KMS-11 (cell line): Measurements from ENCODE around the gene ANK3.
"Not testable (repeated sequence)": the region's sequence is repeated elsewhere in the genome, so short reads cannot be mapped to it uniquely, and the experiment has no call there.

ENCODE experiments used
- H2AFZ ChIP-seq: fragments of 200-600 bp; sonication (generic); 2 replicates; pipeline ENCODE4 v1.6.1; 2016; ENCODE audit warnings: antibody characterized with exemption, mixed run types, low read depth
- H3K27ac ChIP-seq: fragments of 200-600 bp; sonication (generic); 2 replicates; pipeline ENCODE4 v1.6.1; 2016; ENCODE audit warnings: mild to moderate bottlenecking, mixed run types
- H3K27me3 ChIP-seq: fragments of 200-600 bp; sonication (generic); 2 replicates; pipeline ENCODE4 v1.6.1; 2017; ENCODE audit warnings: mild to moderate bottlenecking, low read depth, mixed run types, moderate library complexity; ENCODE audit not compliant: insufficient read depth
- H3K36me3 ChIP-seq: fragments of 200-600 bp; sonication (generic); 2 replicates; pipeline ENCODE4 v1.6.1; 2017; ENCODE audit warnings: mild to moderate bottlenecking, mixed run types; ENCODE audit not compliant: insufficient read depth
- H3K4me1 ChIP-seq: fragments of 200-600 bp; sonication (generic); 2 replicates; pipeline ENCODE4 v1.6.1; 2016; ENCODE audit warnings: mild to moderate bottlenecking, low read depth, mixed run types; ENCODE audit not compliant: poor library complexity, severe bottlenecking
- H3K4me2 ChIP-seq: fragments of 200-600 bp; sonication (generic); 2 replicates; pipeline ENCODE4 v1.7.0; 2016; ENCODE audit warnings: mild to moderate bottlenecking, mixed run types
- H3K4me3 ChIP-seq: fragments of 200-600 bp; sonication (generic); IDR thresholded peaks from 2 replicates; pipeline ENCODE4 v1.6.1; 2017; ENCODE audit warnings: low read depth, low read length, mixed read lengths; ENCODE audit not compliant: insufficient read depth
- H3K79me2 ChIP-seq: fragments of 200-600 bp; sonication (generic); 2 replicates; pipeline ENCODE4 v1.6.1; 2016; ENCODE audit warnings: low read depth, mixed run types; ENCODE audit not compliant: insufficient read depth
- H3K9ac ChIP-seq: fragments of 200-600 bp; sonication (generic); 2 replicates; pipeline ENCODE4 v1.6.1; 2016; ENCODE audit warnings: mild to moderate bottlenecking, mixed run types
- H4K20me1 ChIP-seq: fragments of 200-600 bp; sonication (generic); 2 replicates; pipeline ENCODE4 v1.6.1; 2016; ENCODE audit warnings: mild to moderate bottlenecking, mixed run types; ENCODE audit not compliant: insufficient read depth
- CTCF ChIP-seq: fragments of 200-600 bp; sonication (generic); conservative IDR thresholded peaks from 2 replicates; pipeline ENCODE4 v1.6.1; 2017; ENCODE audit warnings: low read depth, mild to moderate bottlenecking, antibody characterized with exemption, low read length, moderate library complexity, mixed read lengths

Gene ANK3

GRCh38 chr10:60040014-60040662 is 349.5 kb downstream of the ANK3 start:
- no peak overlapping the region for H3K4me2 ChIP-seq
- H3K27me3 ChIP-seq, result no peaks in the 10 kb centered on the region

GRCh38 chr10:60035984-60036383 is 353.7 kb downstream of the ANK3 start:
- Histone ChIP-seq H3K36me3 (no peaks in the 10 kb centered on the region), H3K79me2 (no peaks in the 10 kb centered on the region), H2AFZ (no peak overlapping the region), H3K4me3 (no peak overlapping the region), H3K4me2 (no peak overlapping the region), H3K27me3 (no peaks in the 10 kb centered on the region), H3K9ac (no peak overlapping the region), H3K4me1 (no peaks in the 10 kb centered on the region), H3K27ac (no peak overlapping the region), H4K20me1 (no peaks in the 10 kb centered on the region)
- TF ChIP-seq CTCF, result no peak

More at GRCh38 chr10:60040014-60040662, 349.5 kb downstream of the ANK3 start:
- no peak overlapping the region for H3K27ac ChIP-seq
- H3K9ac ChIP-seq, result no peak overlapping the region
- no peak overlapping the region for H2AFZ ChIP-seq
- TF ChIP-seq CTCF, result no peak
- H3K36me3 ChIP-seq, result peaks cover 4% of the 10 kb centered on the region; the same call in 1 of the 2 replicates
- no peaks in the 10 kb centered on the region for H3K4me1 ChIP-seq
- H3K4me3 ChIP-seq, result no peak overlapping the region
- no peaks in the 10 kb centered on the region for H4K20me1 ChIP-seq
- no peaks in the 10 kb centered on the region for H3K79me2 ChIP-seq

- not testable (repeated sequence) for H3K27me3 ChIP-seq, H3K4me3 ChIP-seq, H2AFZ ChIP-seq, H4K20me1 ChIP-seq, H3K9ac ChIP-seq, H3K4me2 ChIP-seq, H3K36me3 ChIP-seq, H3K27ac ChIP-seq, H3K4me1 ChIP-seq, H3K79me2 ChIP-seq
These were observed 354.3 kb downstream of the ANK3 start for GRCh38 chr10:60035375-60035774.

GRCh38 chr10:60032723-60033122 is 357.0 kb downstream of the ANK3 start:
- H3K4me1 ChIP-seq, result no peaks in the 10 kb centered on the region
- no peaks in the 10 kb centered on the region for H3K36me3 ChIP-seq
- H3K79me2 ChIP-seq, result no peaks in the 10 kb centered on the region
- no peak overlapping the region for H2AFZ ChIP-seq
- H4K20me1 ChIP-seq, result no peaks in the 10 kb centered on the region
- peak; percentile 54 for TF ChIP-seq CTCF
- H3K9ac ChIP-seq, result no peak overlapping the region
- no peak overlapping the region for H3K27ac ChIP-seq
- no peak overlapping the region for H3K4me2 ChIP-seq
- H3K4me3 ChIP-seq, result no peak overlapping the region
- H3K27me3 ChIP-seq, result no peaks in the 10 kb centered on the region

GRCh38 chr10:60031664-60032063 is 358.0 kb downstream of the ANK3 start:
- H3K4me1 ChIP-seq, result no peaks in the 10 kb centered on the region
- H3K4me2 ChIP-seq, result no peak overlapping the region
- no peak overlapping the region for H3K4me3 ChIP-seq
- no peaks in the 10 kb centered on the region for H3K79me2 ChIP-seq
- H3K36me3 ChIP-seq, result no peaks in the 10 kb centered on the region
- no peak for TF ChIP-seq CTCF
- H3K9ac ChIP-seq, result no peak overlapping the region
- H3K27me3 ChIP-seq, result no peaks in the 10 kb centered on the region
- no peak overlapping the region for H3K27ac ChIP-seq
- H2AFZ ChIP-seq, result no peak overlapping the region
- H4K20me1 ChIP-seq, result no peaks in the 10 kb centered on the region
